Sigmoid colon (tissue), 4 donors: Measurements from ENCODE around the gene NISCH.

Experiments used
- EP300 ChIP-seq, 4 donors: sonication (generic); formaldehyde crosslinking; IDR thresholded peaks; one replicate each; pipeline ENCODE4 v1.6.1; 2017; ENCODE audit warnings: antibody characterized with exemption in 4 of 4
- POLR2A ChIP-seq, 2 donors: fragments of 450-650 bp; IDR thresholded peaks; one replicate each; pipeline ENCODE4 v1.6.1; 2016; ENCODE audit warnings: antibody characterized with exemption in 2 of 2, mild to moderate bottlenecking in 2 of 2, moderate library complexity in 2 of 2
- TF ChIP-seq, protein P1 (sequence below), 4 experiments: fragments of 450-650 bp in 3 of 4; fragments of 200-600 bp in 1 of 4; IDR thresholded peaks; one replicate each; pipeline ENCODE4 v1.5.1; 2016 to 2019; ENCODE audit warnings: antibody characterized with exemption in 4 of 4, mild to moderate bottlenecking in 3 of 4, moderate library complexity in 2 of 4

DNA sequence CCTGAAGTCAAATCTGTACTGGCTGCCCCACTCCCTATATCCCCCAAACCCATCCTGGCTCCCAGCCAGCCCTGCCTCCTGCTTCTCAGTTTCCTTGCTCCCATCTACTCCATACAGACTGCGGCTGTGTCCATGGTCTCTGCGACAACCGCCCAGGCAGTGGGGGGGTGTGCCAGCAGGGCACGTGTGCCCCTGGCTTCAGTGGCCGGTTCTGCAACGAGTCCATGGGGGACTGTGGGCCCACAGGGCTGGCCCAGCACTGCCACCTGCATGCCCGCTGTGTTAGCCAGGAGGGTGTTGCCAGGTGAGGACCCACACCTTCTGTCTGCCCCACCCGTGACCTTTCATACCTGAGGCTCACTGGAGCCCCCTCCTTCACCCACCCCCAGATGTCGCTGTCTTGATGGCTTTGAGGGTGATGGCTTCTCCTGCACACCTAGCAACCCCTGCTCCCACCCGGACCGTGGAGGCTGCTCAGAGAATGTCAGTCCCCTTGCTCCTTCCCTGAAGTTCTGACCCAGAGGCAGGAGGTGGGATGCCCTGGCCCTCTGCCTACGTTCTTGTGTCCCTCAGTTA is 54.4 kb downstream of the NISCH start:
- TF ChIP-seq, protein P1, sequence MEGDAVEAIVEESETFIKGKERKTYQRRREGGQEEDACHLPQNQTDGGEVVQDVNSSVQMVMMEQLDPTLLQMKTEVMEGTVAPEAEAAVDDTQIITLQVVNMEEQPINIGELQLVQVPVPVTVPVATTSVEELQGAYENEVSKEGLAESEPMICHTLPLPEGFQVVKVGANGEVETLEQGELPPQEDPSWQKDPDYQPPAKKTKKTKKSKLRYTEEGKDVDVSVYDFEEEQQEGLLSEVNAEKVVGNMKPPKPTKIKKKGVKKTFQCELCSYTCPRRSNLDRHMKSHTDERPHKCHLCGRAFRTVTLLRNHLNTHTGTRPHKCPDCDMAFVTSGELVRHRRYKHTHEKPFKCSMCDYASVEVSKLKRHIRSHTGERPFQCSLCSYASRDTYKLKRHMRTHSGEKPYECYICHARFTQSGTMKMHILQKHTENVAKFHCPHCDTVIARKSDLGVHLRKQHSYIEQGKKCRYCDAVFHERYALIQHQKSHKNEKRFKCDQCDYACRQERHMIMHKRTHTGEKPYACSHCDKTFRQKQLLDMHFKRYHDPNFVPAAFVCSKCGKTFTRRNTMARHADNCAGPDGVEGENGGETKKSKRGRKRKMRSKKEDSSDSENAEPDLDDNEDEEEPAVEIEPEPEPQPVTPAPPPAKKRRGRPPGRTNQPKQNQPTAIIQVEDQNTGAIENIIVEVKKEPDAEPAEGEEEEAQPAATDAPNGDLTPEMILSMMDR (IDR thresholded peaks at IDR 0.05), result no peak
- TF ChIP-seq POLR2A (IDR thresholded peaks at IDR 0.05) (no peak), EP300 (IDR thresholded peaks at IDR 0.05) (no peak)
